Erythroblast (primary cell): ENCODE measurements around the gene KCNJ15.

Experiments used
- GATA1 ChIP-seq: IDR thresholded peaks from 2 replicates; pipeline ENCODE4 v1.6.1; 2011; ENCODE audit warnings: low read depth, mild to moderate bottlenecking, control low read depth, low read length, moderate library complexity
- POLR2A ChIP-seq: IDR thresholded peaks from 2 replicates; pipeline ENCODE4 v1.6.1; 2011; ENCODE audit warnings: mild to moderate bottlenecking, low read length

GRCh38 chr21:38284216-38284615 is 27.4 kb downstream of the KCNJ15 start:
- TF ChIP-seq POLR2A (no peak), GATA1 (no peak)
